Choroid plexus epithelial cell (primary cell): ENCODE results near the gene OLFML1.
"Not testable (repeated sequence)": the region's sequence is repeated elsewhere in the genome, so short reads cannot be mapped to it uniquely, and the experiment has no call there.

Experiments
- DNase-seq: peaks from one replicate; pipeline ENCODE4 v3.0.0-alpha.2; 2010; ENCODE audit warnings: low read depth
- H3K4me3 ChIP-seq: 2 replicates; pipeline ENCODE4 v1.5.1; 2011; ENCODE audit warnings: low read depth, mild to moderate bottlenecking, control low read depth, low read length, moderate library complexity
- TF ChIP-seq, protein P1 (sequence below): conservative IDR thresholded peaks from 2 replicates; pipeline ENCODE4 v1.5.1; 2011; ENCODE audit warnings: low read depth, mild to moderate bottlenecking, control low read depth, inconsistent platforms, low read length, moderate library complexity

The OLFML1 gene

DNA sequence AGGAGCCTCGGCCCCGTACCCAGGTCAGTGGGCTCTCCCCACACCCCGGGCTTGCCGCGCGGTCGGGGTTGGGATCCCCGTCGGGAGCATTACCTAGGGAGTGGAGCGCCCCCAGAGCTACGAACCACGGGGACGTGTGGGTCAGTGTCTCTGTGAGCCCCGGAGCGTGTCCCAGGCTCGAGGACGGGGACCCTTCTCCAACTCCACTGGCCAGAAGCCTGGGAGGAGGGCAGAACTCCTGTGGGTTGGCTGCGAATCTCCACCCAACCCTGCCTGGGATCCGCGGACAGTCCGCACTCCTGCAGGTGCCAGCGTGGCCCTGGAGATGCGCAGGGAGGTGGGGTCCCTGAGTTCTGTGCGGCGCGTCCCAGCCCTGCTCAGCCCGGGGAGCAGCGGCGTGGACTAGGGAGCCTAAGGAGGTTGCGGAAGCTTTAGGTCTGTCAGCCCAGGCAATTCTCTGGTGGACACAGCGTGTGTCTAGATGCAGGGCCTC lies 28.8 kb downstream of the OLFML1 start:
- TF ChIP-seq, protein P1, sequence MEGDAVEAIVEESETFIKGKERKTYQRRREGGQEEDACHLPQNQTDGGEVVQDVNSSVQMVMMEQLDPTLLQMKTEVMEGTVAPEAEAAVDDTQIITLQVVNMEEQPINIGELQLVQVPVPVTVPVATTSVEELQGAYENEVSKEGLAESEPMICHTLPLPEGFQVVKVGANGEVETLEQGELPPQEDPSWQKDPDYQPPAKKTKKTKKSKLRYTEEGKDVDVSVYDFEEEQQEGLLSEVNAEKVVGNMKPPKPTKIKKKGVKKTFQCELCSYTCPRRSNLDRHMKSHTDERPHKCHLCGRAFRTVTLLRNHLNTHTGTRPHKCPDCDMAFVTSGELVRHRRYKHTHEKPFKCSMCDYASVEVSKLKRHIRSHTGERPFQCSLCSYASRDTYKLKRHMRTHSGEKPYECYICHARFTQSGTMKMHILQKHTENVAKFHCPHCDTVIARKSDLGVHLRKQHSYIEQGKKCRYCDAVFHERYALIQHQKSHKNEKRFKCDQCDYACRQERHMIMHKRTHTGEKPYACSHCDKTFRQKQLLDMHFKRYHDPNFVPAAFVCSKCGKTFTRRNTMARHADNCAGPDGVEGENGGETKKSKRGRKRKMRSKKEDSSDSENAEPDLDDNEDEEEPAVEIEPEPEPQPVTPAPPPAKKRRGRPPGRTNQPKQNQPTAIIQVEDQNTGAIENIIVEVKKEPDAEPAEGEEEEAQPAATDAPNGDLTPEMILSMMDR, result no peak
- DNase-seq, result no peak
- peak overlapping the region; percentile 64 for H3K4me3 ChIP-seq

DNA sequence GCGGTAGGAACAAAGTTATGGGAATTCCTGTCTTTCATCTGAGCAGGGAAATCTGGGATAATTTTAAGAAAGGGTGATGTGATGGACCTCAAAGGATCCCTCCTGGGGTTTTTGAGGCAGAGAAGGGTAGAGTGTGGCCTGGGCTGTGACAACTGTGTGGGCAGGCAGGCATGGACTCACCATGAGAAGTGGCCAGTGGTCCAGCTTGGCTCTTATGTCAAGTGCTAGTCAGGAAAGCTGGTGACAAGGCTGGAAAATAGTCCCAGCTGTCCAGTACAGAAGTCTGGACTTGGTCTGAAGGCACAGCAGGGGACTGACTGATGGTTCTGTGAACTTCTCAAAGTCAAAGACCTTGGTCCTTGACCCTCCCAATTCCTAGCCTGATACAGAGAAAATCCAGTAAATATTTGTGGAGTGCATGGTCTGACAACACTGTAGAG lies 30.2 kb downstream of the OLFML1 start:
- no peak for DNase-seq
- TF ChIP-seq, protein P1, result no peak
- no peak overlapping the region for H3K4me3 ChIP-seq

DNA sequence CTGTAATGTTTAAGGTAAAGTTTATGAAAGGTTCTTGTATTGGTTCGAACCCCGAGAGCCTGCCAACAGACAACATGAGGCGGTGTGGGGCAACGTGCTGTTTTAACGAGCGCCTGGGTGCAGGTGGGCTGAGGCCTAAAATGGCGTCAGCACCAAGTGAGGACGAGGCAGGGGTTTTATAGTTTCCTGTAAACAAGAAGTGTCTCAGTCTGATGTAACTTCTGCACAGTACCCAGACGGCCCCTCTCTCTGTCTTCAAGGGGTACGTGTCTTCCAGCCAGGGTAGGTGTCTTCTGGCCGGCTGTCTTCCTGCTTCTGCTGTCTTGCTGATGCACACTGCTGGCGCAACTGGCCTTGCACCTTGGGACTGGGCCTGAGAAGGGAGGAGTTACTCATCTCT lies 31.2 kb downstream of the OLFML1 start:
- TF ChIP-seq, protein P1, result no peak
- DNase-seq, result no peak
- H3K4me3 ChIP-seq, result no peak overlapping the region

DNA sequence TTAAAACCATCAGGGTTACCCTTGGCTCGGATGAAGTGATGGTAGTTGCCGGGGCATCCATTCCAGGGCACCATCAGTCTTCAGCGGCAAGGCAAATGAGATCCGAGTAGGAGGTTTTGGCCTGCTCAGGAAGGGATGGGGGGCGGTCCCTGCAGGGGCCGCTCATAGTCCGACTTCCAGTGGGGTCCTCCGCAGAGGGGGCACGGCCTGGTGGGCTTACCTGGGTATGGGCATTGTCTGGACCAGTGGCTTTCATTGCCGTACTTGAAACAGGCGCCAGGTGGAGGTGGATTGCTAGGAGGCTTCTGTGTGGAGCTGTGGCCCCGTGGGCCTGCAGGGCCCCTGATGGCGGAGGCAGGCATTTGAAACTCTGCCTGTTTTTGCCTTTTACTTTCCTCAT lies 32.4 kb downstream of the OLFML1 start:
- H3K4me3 ChIP-seq, DNase-seq: not testable (repeated sequence)

DNA sequence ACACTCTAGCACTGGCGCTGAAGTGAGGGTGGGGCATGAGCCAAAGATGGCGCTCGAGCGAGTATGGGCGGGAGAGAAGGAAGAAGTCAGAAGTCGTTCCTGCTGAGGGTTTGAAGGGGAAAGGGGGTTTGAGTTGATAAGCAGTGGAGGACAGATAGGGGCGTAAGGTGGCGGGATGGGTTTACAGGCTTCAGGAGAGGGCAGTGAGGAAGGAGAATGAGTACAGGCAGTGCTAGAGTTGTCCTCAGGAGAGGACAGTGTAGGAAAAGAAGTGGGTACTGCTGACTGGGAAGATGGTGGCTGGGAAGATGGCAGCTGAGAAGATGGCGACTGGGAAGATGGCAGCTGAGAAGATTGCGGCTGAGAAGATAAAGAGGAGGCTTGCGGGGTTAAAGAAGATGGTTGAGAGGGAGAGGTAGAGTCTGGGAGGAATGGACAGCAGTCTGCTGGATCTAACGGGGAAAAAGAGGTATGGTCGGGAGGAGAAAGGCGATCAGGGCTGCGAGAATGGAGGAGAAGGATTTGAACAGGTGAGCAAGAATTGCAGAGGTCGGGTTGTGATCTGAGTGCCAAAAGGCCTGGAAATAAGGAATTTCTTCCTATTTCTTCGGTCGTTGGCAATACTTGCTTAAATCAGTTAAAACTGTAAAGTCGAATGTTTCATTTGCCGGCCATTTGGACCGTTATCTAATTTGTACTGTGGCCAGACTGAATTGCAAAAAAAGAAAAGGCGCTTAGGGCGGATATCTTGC lies 33.7 kb downstream of the OLFML1 start:
- DNase-seq, result no peak
- TF ChIP-seq, protein P1, result no peak
- no peak overlapping the region for H3K4me3 ChIP-seq

DNA sequence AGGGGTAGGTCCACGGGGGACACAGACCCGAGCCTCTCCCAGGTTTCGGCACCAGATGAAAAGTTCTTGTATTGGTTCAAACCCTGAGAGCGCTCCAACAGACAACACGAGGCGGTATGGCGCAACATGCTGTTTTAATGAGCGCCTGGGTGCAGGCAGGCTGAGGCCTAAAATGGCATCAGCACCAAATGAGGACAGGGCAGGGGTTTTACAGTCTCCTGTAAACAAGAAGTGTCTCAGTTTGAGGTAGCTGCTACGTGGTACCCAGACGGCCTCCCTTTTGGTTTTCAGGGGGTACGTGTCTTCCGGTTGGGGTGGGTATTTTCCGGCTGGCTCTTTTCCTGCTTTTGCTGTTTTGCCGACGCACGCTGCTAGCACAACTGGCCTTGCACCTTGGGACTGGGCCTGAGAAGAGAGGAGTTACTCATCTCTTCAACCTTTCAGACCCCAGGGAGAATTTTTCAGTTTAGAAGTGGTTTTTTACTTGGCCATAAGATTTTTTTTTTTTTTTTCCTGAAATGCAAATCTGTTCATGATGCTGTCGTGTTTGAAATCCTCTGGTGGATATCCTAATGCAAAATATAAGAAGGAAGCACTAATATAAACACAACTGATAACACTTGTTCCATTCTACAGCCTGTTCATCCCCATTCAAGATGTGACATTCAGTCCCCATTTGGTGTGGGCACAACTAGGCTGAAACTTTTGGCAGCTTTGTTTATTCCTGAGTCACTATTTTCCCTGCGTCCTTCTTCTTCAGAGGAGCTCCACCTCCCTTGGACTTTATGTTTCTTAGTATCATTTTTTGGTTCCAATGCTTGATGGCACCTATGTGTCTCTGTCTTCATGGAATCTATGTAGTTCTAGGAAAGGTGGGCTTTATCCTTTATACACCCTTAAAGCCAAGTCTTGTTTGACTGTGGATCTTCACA lies 35.0 kb downstream of the OLFML1 start:
- DNase-seq, result no peak
- TF ChIP-seq, protein P1, result no peak
- H3K4me3 ChIP-seq, result no peak overlapping the region

DNA sequence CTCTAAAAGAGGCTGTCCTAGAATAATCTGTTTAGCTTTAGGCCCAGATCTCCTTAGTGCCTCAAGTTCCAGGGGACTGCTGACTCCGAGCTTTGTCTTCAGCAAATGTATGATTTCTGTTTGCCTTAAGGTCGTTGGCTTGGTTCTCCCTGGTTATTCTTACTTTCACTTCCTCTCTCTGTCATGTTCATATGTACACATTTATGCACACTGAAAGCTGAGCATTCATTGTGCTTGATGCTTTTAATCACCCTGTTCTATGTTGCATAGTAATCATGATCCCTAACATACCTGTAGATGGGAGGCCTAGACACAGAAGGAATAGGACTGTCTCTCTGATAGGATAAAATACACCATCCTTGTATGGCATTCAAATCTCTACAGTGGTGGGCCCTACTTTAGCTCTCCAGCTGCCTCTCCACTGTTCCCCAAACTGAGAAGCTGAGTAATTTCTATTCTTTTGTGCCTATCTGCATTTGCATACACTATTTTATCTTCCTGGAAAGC lies 35.7 kb downstream of the OLFML1 start:
- H3K4me3 ChIP-seq, result no peak overlapping the region
- TF ChIP-seq, protein P1, result no peak
- DNase-seq, result no peak
